ENCODE measurements around the gene ASTN2. TPM values are rescaled to one million over a fixed set of nuclear protein-coding genes. Genes with fewer than 3 reads are reported as not detected.

ASTN2 gene
- total RNA-seq, 1 experiment from 2014 or later = 4.8 TPM

DNA sequence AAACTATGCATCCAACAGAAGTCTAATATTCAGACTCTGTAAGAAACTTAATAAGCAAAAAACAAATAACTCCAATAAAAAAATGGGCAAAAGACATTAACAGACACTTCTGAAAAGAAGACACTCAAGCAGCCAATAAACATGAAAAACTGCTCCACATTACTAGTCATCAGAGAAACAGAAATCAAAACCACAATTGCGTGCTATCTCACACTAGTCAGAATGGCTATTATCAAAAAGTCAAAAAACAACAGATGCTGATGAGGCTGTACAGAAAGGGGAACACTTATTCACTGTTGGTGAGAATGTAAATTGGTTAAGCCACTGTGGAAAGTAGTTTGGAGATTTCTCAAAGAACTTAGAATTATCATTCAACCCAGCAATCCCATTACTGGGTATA is 829.0 kb downstream of the ASTN2 start:
- Histone ChIP-seq H3K36me3 (ENCODE audit: control insufficient read depth in 1 of 2, insufficient read depth in 2 of 2, low read length in 2 of 2) (no peaks in the 10 kb centered on the region), H4K20me1 (ENCODE audit: insufficient read depth) (no peaks in the 10 kb centered on the region), H3K27me3 (ENCODE audit: insufficient read depth, low read length) (no peaks in the 10 kb centered on the region), H3K4me1 (ENCODE audit: control insufficient read depth in 1 of 2, insufficient read depth in 2 of 2, low read length in 2 of 2) (no peaks in the 10 kb centered on the region), H3K9me2 (ENCODE audit: insufficient read depth) (no peaks in the 10 kb centered on the region), H2AFZ (ENCODE audit: low read depth, low read length, poor library complexity, severe bottlenecking) (no peak overlapping the region), H3K27ac (ENCODE audit: low read depth, low read length) (no peak overlapping the region), H3K9ac (ENCODE audit: low read length) (no peak overlapping the region), H3K4me3 (replicated peaks in 1 of 2; ENCODE audit: low read depth in 1 of 2, low read length in 2 of 2) (no peak overlapping the region), H3K79me2 (ENCODE audit: insufficient read depth, low read length) (no peaks in the 10 kb centered on the region), H3K9me3 (ENCODE audit: control insufficient read depth in 1 of 2, insufficient read depth in 1 of 2, low read depth in 1 of 2, low read length in 2 of 2) (peaks cover 0 to 7% of the 10 kb centered on the region in 2 experiments; a peak in 1 of 4 replicates), H3K4me2 (ENCODE audit: low read length) (no peak overlapping the region)
- no peak for ATAC-seq
- no TSS peak for BruUV-seq (replicated peaks)
- ChIA-PET CTCF (no interaction called here), RAD21 (ENCODE audit: low non-redundant PET in 1 of 2, low total read pairs in 2 of 2, uncharacterized antibody in 2 of 2, unreplicated experiment in 2 of 2) (interaction anchor here in 1 of 2 experiments (0.6 kb wide), 1 partner anchor 1893 kb away, joined by 4 read pairs; no protein-coding TSS in a partner anchor), POLR2A (no interaction called here)
- no peak for DNase-seq (ENCODE audit: low read depth, low spot score)
- intact Hi-C loops (cut with micrococcal nuclease) = no loop called here
- TF ChIP-seq POLR2A (IDR thresholded peaks at IDR 0.05; ENCODE audit: borderline replicate concordance, extremely low read depth, insufficient read depth, insufficient read length) = no peak
- no peak for TF ChIP-seq YY1 (IDR thresholded peaks at IDR 0.05; ENCODE audit: extremely low read depth, insufficient replicate concordance, low read depth, low read length)
- TF ChIP-seq POLR2AphosphoS5 (IDR thresholded peaks at IDR 0.05; ENCODE audit: low read depth, low read length) = no peak
- TF ChIP-seq, protein P1, sequence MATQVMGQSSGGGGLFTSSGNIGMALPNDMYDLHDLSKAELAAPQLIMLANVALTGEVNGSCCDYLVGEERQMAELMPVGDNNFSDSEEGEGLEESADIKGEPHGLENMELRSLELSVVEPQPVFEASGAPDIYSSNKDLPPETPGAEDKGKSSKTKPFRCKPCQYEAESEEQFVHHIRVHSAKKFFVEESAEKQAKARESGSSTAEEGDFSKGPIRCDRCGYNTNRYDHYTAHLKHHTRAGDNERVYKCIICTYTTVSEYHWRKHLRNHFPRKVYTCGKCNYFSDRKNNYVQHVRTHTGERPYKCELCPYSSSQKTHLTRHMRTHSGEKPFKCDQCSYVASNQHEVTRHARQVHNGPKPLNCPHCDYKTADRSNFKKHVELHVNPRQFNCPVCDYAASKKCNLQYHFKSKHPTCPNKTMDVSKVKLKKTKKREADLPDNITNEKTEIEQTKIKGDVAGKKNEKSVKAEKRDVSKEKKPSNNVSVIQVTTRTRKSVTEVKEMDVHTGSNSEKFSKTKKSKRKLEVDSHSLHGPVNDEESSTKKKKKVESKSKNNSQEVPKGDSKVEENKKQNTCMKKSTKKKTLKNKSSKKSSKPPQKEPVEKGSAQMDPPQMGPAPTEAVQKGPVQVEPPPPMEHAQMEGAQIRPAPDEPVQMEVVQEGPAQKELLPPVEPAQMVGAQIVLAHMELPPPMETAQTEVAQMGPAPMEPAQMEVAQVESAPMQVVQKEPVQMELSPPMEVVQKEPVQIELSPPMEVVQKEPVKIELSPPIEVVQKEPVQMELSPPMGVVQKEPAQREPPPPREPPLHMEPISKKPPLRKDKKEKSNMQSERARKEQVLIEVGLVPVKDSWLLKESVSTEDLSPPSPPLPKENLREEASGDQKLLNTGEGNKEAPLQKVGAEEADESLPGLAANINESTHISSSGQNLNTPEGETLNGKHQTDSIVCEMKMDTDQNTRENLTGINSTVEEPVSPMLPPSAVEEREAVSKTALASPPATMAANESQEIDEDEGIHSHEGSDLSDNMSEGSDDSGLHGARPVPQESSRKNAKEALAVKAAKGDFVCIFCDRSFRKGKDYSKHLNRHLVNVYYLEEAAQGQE (IDR thresholded peaks at IDR 0.05; ENCODE audit: low read depth) = no peak
- TF ChIP-seq FOSL1 (IDR thresholded peaks at IDR 0.05; ENCODE audit: low read depth) = no peak
- TF ChIP-seq TCF7L2 (IDR thresholded peaks at IDR 0.05; ENCODE audit: borderline replicate concordance, extremely low read depth, insufficient read depth, insufficient read length) = no peak
- no peak for TF ChIP-seq JUND (IDR thresholded peaks at IDR 0.05)
- no peak for TF ChIP-seq ELF1 (IDR thresholded peaks at IDR 0.05; ENCODE audit: borderline replicate concordance, low read depth)
- TF ChIP-seq SP1 (IDR thresholded peaks at IDR 0.05; ENCODE audit: low read depth) = no peak
- TF ChIP-seq RAD21 (IDR thresholded peaks at IDR 0.05; ENCODE audit: low read depth) = no peak
- no peak for TF ChIP-seq ZNF274 (IDR thresholded peaks at IDR 0.05; ENCODE audit: low read depth, low read length)
- TF ChIP-seq SRF (IDR thresholded peaks at IDR 0.05; ENCODE audit: low read depth) = no peak
- TF ChIP-seq, protein P2, sequence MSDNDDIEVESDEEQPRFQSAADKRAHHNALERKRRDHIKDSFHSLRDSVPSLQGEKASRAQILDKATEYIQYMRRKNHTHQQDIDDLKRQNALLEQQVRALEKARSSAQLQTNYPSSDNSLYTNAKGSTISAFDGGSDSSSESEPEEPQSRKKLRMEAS (IDR thresholded peaks at IDR 0.05) = no peak
- no peak for TF ChIP-seq EZH2phosphoT487 (IDR thresholded peaks at IDR 0.05; ENCODE audit: borderline replicate concordance)
- TF ChIP-seq, protein P3, sequence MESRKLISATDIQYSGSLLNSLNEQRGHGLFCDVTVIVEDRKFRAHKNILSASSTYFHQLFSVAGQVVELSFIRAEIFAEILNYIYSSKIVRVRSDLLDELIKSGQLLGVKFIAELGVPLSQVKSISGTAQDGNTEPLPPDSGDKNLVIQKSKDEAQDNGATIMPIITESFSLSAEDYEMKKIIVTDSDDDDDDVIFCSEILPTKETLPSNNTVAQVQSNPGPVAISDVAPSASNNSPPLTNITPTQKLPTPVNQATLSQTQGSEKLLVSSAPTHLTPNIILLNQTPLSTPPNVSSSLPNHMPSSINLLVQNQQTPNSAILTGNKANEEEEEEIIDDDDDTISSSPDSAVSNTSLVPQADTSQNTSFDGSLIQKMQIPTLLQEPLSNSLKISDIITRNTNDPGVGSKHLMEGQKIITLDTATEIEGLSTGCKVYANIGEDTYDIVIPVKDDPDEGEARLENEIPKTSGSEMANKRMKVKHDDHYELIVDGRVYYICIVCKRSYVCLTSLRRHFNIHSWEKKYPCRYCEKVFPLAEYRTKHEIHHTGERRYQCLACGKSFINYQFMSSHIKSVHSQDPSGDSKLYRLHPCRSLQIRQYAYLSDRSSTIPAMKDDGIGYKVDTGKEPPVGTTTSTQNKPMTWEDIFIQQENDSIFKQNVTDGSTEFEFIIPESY (IDR thresholded peaks at IDR 0.05; ENCODE audit: extremely low read depth, insufficient replicate concordance, low read length) = no peak
- TF ChIP-seq SIN3A (IDR thresholded peaks at IDR 0.05; ENCODE audit: low read depth) = no peak
- TF ChIP-seq EGR1 (IDR thresholded peaks at IDR 0.05; ENCODE audit: low read depth) = no peak
- TF ChIP-seq CEBPB (IDR thresholded peaks at IDR 0.05; ENCODE audit: low read depth) = no peak
- no peak for TF ChIP-seq CBX3 (IDR thresholded peaks at IDR 0.05; ENCODE audit: low read depth)
- TF ChIP-seq, protein P4, sequence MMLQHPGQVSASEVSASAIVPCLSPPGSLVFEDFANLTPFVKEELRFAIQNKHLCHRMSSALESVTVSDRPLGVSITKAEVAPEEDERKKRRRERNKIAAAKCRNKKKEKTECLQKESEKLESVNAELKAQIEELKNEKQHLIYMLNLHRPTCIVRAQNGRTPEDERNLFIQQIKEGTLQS (IDR thresholded peaks at IDR 0.05) = no peak
